Prostate gland (tissue), 2 donors: ENCODE measurements around the gene C6orf120. TPM values are rescaled to one million over a fixed set of nuclear protein-coding genes. Genes with fewer than 3 reads are reported as not detected.

ENCODE experiments used
- DNase-seq: peaks from one replicate; pipeline ENCODE4 v3.0.0-alpha.2; 2019; ENCODE audit warnings: low spot score
- H3K27ac ChIP-seq, 2 donors: fragments of 200-600 bp; sonication (generic); 2 replicates each; pipeline ENCODE4 v1.5.1; 2017 to 2019
- H3K27me3 ChIP-seq: fragments of 200-600 bp; sonication (generic); replicated peaks from 2 replicates; pipeline ENCODE4 v1.5.1; 2019; ENCODE audit not compliant: insufficient read depth
- H3K36me3 ChIP-seq, 2 donors: fragments of 200-600 bp; sonication (generic); 1 replicate in 1 of 2; 2 replicates in 1 of 2; pipeline versions ENCODE4 v1.5.1 to v1.8.1; 2017 to 2019
- H3K4me1 ChIP-seq: fragments of 200-600 bp; sonication (generic); replicated peaks from 2 replicates; pipeline ENCODE4 v1.5.1; 2019
- H3K4me3 ChIP-seq, 2 donors: fragments of 200-600 bp; sonication (generic); 2 replicates each; pipeline ENCODE4 v1.5.1; 2017 to 2019
- H3K9me3 ChIP-seq: fragments of 200-600 bp; sonication (generic); 2 replicates; pipeline ENCODE4 v1.5.1; 2017
- CTCF ChIP-seq, 4 experiments: fragments of 200-600 bp in 2 of 4; fragments of 450-650 bp in 2 of 4; sonication (generic) in 2 of 4; IDR thresholded peaks; 1 replicate in 3 of 4; 2 replicates in 1 of 4; pipeline ENCODE4 v1.5.1; 2016 to 2019; ENCODE audit warnings: antibody characterized with exemption in 4 of 4, mild to moderate bottlenecking in 2 of 4, moderate library complexity in 2 of 4
- POLR2A ChIP-seq: fragments of 450-650 bp; IDR thresholded peaks from one replicate; pipeline ENCODE4 v1.6.1; 2016; ENCODE audit warnings: antibody characterized with exemption, mild to moderate bottlenecking
- POLR2AphosphoS5 ChIP-seq: sonication (generic); formaldehyde crosslinking; IDR thresholded peaks from one replicate; pipeline ENCODE4 v1.6.1; 2017; ENCODE audit warnings: antibody characterized with exemption
- WGBS: methylation state at CpG from one replicate; pipeline ENCODE4 v1.1.5; 2018; 5-methylcytosine and 5-hydroxymethylcytosine counted together
- intact Hi-C: fragments of 100-400 bp; cut with DNase I; formaldehyde crosslinking; loops from one replicate; pipeline ENCODE4 v1.14.2; 2022
- total RNA-seq, 2 donors: library from RNA; depleted of rRNA; stranded (reverse); fragments of >200 nt; gene quantifications; one replicate each; pipeline ENCODE4 v1.1.0, GENCODE V29; 2016

C6orf120 gene
- total RNA-seq, 2 donors from 2014 or later, result 23.6 to 41.8 TPM

DNA sequence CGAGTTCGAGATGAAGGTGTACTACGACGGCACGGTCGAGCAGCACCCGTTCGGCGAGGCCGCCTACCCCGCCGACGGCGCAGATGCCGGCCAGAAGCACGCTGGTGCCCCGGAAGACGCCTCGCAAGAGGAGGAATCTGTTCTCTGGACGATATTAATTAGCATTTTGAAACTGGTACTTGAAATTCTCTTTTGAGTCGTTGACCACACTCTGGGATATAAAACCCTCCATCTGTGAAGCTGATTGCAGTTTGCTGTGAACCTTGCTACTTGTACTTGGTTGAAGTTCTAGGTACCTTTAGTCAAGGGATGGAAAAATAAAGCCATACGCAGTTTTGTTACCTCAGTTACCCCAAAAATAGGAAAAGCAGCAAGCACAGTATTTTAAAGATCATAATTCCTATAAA is 917 bp downstream of the C6orf120 start:
- 5% methylated on average over 22 of the region's 22 CpGs for WGBS
- no peaks in the 10 kb centered on the region for H3K9me3 ChIP-seq
- no peak for TF ChIP-seq CTCF (IDR thresholded peaks at IDR 0.05)
- TF ChIP-seq POLR2A, result no peak
- no peak for TF ChIP-seq POLR2AphosphoS5
- no peaks in the 10 kb centered on the region for H3K36me3 ChIP-seq
- DNase-seq, result no peak
- H3K27ac ChIP-seq, result peak overlapping the region; percentile 95
- peak overlapping the region; percentile 95 to 97 for H3K4me3 ChIP-seq
- H3K4me1 ChIP-seq, result no peaks in the 10 kb centered on the region
- intact Hi-C loops, result loop anchor here (1.0 kb wide), 1 partner anchor 21 kb away; the partner anchor contains the start of gene PHF10
- H3K27me3 ChIP-seq, result no peaks in the 10 kb centered on the region

- Histone ChIP-seq H3K36me3 (peaks cover 0 to 4% of the 10 kb centered on the region in 2 donors), H3K4me3 (no peak overlapping the region), H3K9me3 (no peaks in the 10 kb centered on the region), H3K4me1 (no peaks in the 10 kb centered on the region), H3K27ac (no peak overlapping the region), H3K27me3 (no peaks in the 10 kb centered on the region)
- 91% methylated on average over 2 of the region's 2 CpGs for WGBS
- no peak for TF ChIP-seq POLR2A
- no peak for TF ChIP-seq CTCF (IDR thresholded peaks at IDR 0.05)
- TF ChIP-seq POLR2AphosphoS5, result no peak
- intact Hi-C loops, result no loop called here
- no peak for DNase-seq
Observed at GRCh38 chr6:169707772-169708171, 5.8 kb downstream of the C6orf120 start.

DNA sequence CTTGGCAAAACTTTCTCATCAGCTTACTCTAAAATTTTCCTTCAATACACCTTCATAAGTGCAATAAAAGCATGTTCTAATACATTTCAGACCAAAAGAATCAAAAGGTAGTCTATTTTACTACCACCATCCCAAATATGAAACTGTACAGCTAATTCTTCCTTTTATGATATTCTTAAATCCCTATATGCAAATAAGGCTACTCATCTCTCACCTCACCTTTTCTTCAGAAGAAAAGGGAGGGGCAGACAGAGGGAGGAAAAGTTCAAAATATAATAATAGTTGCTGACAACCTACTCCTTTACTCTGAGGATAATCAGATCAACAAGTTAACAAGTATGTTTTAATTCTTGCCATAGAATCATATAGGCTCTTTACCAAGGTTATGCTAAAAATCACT is 7.4 kb downstream of the C6orf120 start:
- Histone ChIP-seq H3K9me3 (no peaks in the 10 kb centered on the region), H3K4me1 (no peaks in the 10 kb centered on the region), H3K27ac (no peak overlapping the region), H3K27me3 (no peaks in the 10 kb centered on the region), H3K36me3 (peaks cover 0 to 4% of the 10 kb centered on the region in 2 donors), H3K4me3 (no peak overlapping the region)
- no peak for DNase-seq
- no peak for TF ChIP-seq CTCF (IDR thresholded peaks at IDR 0.05)
- intact Hi-C loops, result no loop called here

DNA sequence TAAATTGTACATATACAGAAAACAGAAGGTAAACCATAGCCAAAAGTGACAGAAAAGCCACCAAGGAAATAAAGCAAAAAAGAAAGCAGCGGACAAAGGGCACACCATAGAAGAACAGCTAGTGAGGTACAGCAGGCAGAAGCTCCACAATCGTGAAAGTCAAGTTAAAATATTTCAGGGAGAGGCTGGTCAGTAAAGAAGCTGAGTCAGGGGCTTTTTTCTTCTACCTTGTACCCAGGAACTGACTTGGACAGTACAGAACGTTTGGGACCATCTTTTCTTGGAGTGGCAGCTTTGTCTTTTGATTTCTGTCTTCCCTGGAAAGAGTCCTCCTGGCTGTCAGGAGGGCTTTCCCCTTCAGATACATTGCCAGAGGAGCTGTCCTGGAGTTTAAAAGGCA is 8.1 kb downstream of the C6orf120 start:
- H3K36me3 ChIP-seq, result peaks cover 4 to 7% of the 10 kb centered on the region in 2 donors

More for the DNA sequence above, 8.1 kb downstream of the C6orf120 start:
- no peaks in the 10 kb centered on the region for H3K27me3 ChIP-seq
- no peaks in the 10 kb centered on the region for H3K9me3 ChIP-seq
- 69% methylated on average over 3 of the region's 3 CpGs for WGBS
- H3K4me3 ChIP-seq, result no peak overlapping the region
- intact Hi-C loops, result no loop called here
- no peak for DNase-seq
- no peak overlapping the region for H3K27ac ChIP-seq
- H3K4me1 ChIP-seq, result no peaks in the 10 kb centered on the region
- TF ChIP-seq CTCF (IDR thresholded peaks at IDR 0.05), result no peak
- TF ChIP-seq POLR2AphosphoS5, result no peak
- no peak for TF ChIP-seq POLR2A
